ENCODE results near the gene NAT9.

The NAT9 gene

GRCh38 chr17:74805591-74805991, 29.4 kb upstream of the NAT9 start:
- no peak for DNase-seq (ENCODE audit: low spot score)

GRCh38 chr17:74804683-74805082, 28.5 kb upstream of the NAT9 start:
- DNase-seq (ENCODE audit: low spot score): no peak

- DNase-seq (ENCODE audit: low spot score): no peak
These were observed 27.8 kb upstream of the NAT9 start for GRCh38 chr17:74803971-74804370.

GRCh38 chr17:74803388-74803930, 27.3 kb upstream of the NAT9 start:
- DNase-seq (ENCODE audit: low spot score): no peak

GRCh38 chr17:74801896-74802295, 25.8 kb upstream of the NAT9 start:
- DNase-seq (ENCODE audit: low spot score): no peak

GRCh38 chr17:74800531-74800930, 24.4 kb upstream of the NAT9 start:
- DNase-seq (ENCODE audit: low spot score): no peak

GRCh38 chr17:74799097-74799496, 23.0 kb upstream of the NAT9 start:
- DNase-seq (ENCODE audit: low spot score): no peak

GRCh38 chr17:74798239-74798707, 22.1 kb upstream of the NAT9 start:
- DNase-seq (ENCODE audit: low spot score): peak; percentile 48

GRCh38 chr17:74797824-74798223, 21.7 kb upstream of the NAT9 start:
- DNase-seq (ENCODE audit: low spot score): no peak

- no peak for DNase-seq (ENCODE audit: low spot score)
These were observed 20.7 kb upstream of the NAT9 start for GRCh38 chr17:74796866-74797265.

- DNase-seq (ENCODE audit: low spot score): no peak
These were observed 20.1 kb upstream of the NAT9 start for GRCh38 chr17:74796211-74796610.

GRCh38 chr17:74795327-74796020, 19.3 kb upstream of the NAT9 start:
- no peak for DNase-seq (ENCODE audit: low spot score)

- DNase-seq (ENCODE audit: low spot score): no peak
These were observed 16.5 kb upstream of the NAT9 start for GRCh38 chr17:74792586-74793105.

- DNase-seq (ENCODE audit: low spot score): no peak
These were observed 14.3 kb upstream of the NAT9 start for GRCh38 chr17:74790161-74791058.

- no peak for DNase-seq (ENCODE audit: low spot score)
These were observed 10.4 kb upstream of the NAT9 start for GRCh38 chr17:74786431-74787055.

GRCh38 chr17:74785981-74786360, 9.8 kb upstream of the NAT9 start:
- no peak for DNase-seq (ENCODE audit: low spot score)

GRCh38 chr17:74785096-74785980, 9.2 kb upstream of the NAT9 start:
- no peak for DNase-seq (ENCODE audit: low spot score)

GRCh38 chr17:74784125-74784810, 8.1 kb upstream of the NAT9 start:
- DNase-seq (ENCODE audit: low spot score): no peak

- no peak for DNase-seq (ENCODE audit: low spot score)
These were observed 6.4 kb upstream of the NAT9 start for GRCh38 chr17:74782571-74782970.

- no peak for DNase-seq (ENCODE audit: low spot score)
These were observed 4.5 kb upstream of the NAT9 start for GRCh38 chr17:74780443-74781238.
